ENCODE measurements around the gene TOX3.

- TF ChIP-seq ZNF577 (CRISPR knock-in tag; IDR thresholded peaks at IDR 0.05; ENCODE audit: borderline replicate concordance, low read depth) (no peak), GABPA (IDR thresholded peaks at IDR 0.05; ENCODE audit: low read depth, low read length) (no peak), GABPA (CRISPR knock-in tag; IDR thresholded peaks at IDR 0.05; ENCODE audit: low read depth) (no peak)
Observed at GRCh38 chr16:52407778-52408177, 139.2 kb downstream of the TOX3 start.
